IMR-90 (cell line): Measurements from ENCODE around the gene PHAX. TPM values are rescaled to one million over a fixed set of nuclear protein-coding genes. Genes with fewer than 3 reads are reported as not detected.

Experiments used
- ATAC-seq: fragments of 200-7000 bp; cut with Tn5 transposase; 2 replicates; pipeline ENCODE4 v1.9.1; 2020; ENCODE audit warnings: low read depth, mild to moderate bottlenecking, moderate library complexity
- BruUV-seq: library from RNA; stranded (reverse); fragments of 400-500 nt; replicated peaks from 2 replicates; lab custom pipeline; 2021; lab: Mats Ljungman, UMichigan
- CTCF ChIA-PET: fragments of 300-600 bp; formaldehyde crosslinking; extraction: SDS; loops from one replicate; lab custom pipeline; 2021; ENCODE audit warnings: antibody characterized with exemption; lab: Yijun Ruan, JAX
- POLR2A ChIA-PET: fragments of 300-600 bp; sonication (Branson Sonifier 250); formaldehyde crosslinking; loops from one replicate; lab custom pipeline; 2022; ENCODE audit warnings: antibody characterized with exemption; ENCODE audit not compliant: unreplicated experiment; lab: Charles Lee
- DNase-seq: peaks from one replicate; pipeline ENCODE4 v3.0.0; 2013
- H2AFZ ChIP-seq: replicated peaks from 2 replicates; pipeline ENCODE3; 2013; ENCODE audit warnings: low read length, mild to moderate bottlenecking; ENCODE audit not compliant: poor library complexity
- H2AK5ac ChIP-seq: 2 replicates; pipeline ENCODE4 v1.6.1; 2013; ENCODE audit warnings: low read depth, low read length, inconsistent platforms
- H2AK9ac ChIP-seq: replicated peaks from 2 replicates; pipeline ENCODE3; 2013; ENCODE audit warnings: mild to moderate bottlenecking, low read depth, low read length, moderate library complexity; ENCODE audit not compliant: poor library complexity
- H2BK120ac ChIP-seq: 2 replicates; pipeline ENCODE4 v1.6.1; 2013; ENCODE audit warnings: low read depth, low read length, inconsistent platforms
- H2BK15ac ChIP-seq: 3 replicates; pipeline ENCODE4 v1.6.1; 2013; ENCODE audit warnings: low read depth, low read length, inconsistent platforms
- H2BK20ac ChIP-seq: 2 replicates; pipeline ENCODE4 v1.6.1; 2013; ENCODE audit warnings: low read depth, mild to moderate bottlenecking, inconsistent platforms, low read length, moderate library complexity
- H2BK5ac ChIP-seq: 2 replicates; pipeline ENCODE4 v1.6.1; 2013; ENCODE audit warnings: mild to moderate bottlenecking, low read depth, low read length, inconsistent platforms; ENCODE audit not compliant: poor library complexity, severe bottlenecking
- H3K14ac ChIP-seq: replicated peaks from 2 replicates; pipeline ENCODE4 v1.6.1; 2013; ENCODE audit warnings: low read depth, low read length, inconsistent platforms
- H3K18ac ChIP-seq: 2 replicates; pipeline ENCODE4 v1.6.1; 2013; ENCODE audit warnings: low read depth, low read length, control low read depth
- H3K23ac ChIP-seq: 2 replicates; pipeline ENCODE4 v1.6.1; 2013; ENCODE audit warnings: low read depth, low read length, inconsistent platforms
- H3K27ac ChIP-seq: 2 replicates; pipeline ENCODE4 v1.5.1; 2013; ENCODE audit warnings: mild to moderate bottlenecking, control low read depth, low read length; ENCODE audit not compliant: insufficient read depth
- H3K27me3 ChIP-seq: 2 replicates; pipeline ENCODE4 v1.6.1; 2013; ENCODE audit warnings: low read length; ENCODE audit not compliant: control insufficient read depth, insufficient read depth
- H3K36me3 ChIP-seq: 2 replicates; pipeline ENCODE4 v1.6.1; 2013; ENCODE audit warnings: low read length, mixed read lengths; ENCODE audit not compliant: control insufficient read depth, insufficient read depth
- H3K4ac ChIP-seq: 2 replicates; pipeline ENCODE4 v1.6.1; 2013; ENCODE audit warnings: low read depth, low read length, inconsistent platforms
- H3K4me1 ChIP-seq: 2 replicates; pipeline ENCODE4 v1.6.1; 2013; ENCODE audit warnings: low read length, mixed read lengths; ENCODE audit not compliant: control insufficient read depth, insufficient read depth
- H3K4me2 ChIP-seq: 2 replicates; pipeline ENCODE4 v1.6.1; 2013; ENCODE audit warnings: low read depth, mild to moderate bottlenecking, control low read depth, low read length, moderate library complexity
- H3K4me3 ChIP-seq: 2 replicates; pipeline ENCODE4 v1.5.1; 2013; ENCODE audit warnings: low read depth, mild to moderate bottlenecking, control low read depth, low read length, moderate library complexity; ENCODE audit not compliant: insufficient read depth
- H3K56ac ChIP-seq: 2 replicates; pipeline ENCODE4 v1.6.1; 2013; ENCODE audit warnings: low read length, inconsistent platforms; ENCODE audit not compliant: insufficient read depth; ENCODE audit errors: extremely low read depth
- H3K79me1 ChIP-seq, 2 experiments: 2 replicates each; pipeline ENCODE4 v1.6.1; 2013; ENCODE audit warnings: low read length in 2 of 2, inconsistent platforms in 1 of 2, low read depth in 1 of 2
- H3K9ac ChIP-seq: 2 replicates; pipeline ENCODE4 v1.6.1; 2013; ENCODE audit warnings: low read depth, low read length, control low read depth
- H3K9me1 ChIP-seq: 2 replicates; pipeline ENCODE4 v1.6.1; 2013; ENCODE audit warnings: low read length, inconsistent platforms; ENCODE audit not compliant: insufficient read depth
- H3K9me3 ChIP-seq: 2 replicates; pipeline ENCODE4 v1.6.1; 2013; ENCODE audit warnings: low read length; ENCODE audit not compliant: control insufficient read depth, insufficient read depth
- H4K20me1 ChIP-seq: 2 replicates; pipeline ENCODE4 v1.6.1; 2013; ENCODE audit warnings: low read length, inconsistent platforms; ENCODE audit not compliant: insufficient read depth
- H4K5ac ChIP-seq: 2 replicates; pipeline ENCODE4 v1.6.1; 2013; ENCODE audit warnings: mild to moderate bottlenecking, low read depth, low read length, control low read depth
- H4K8ac ChIP-seq, 2 experiments: 2 replicates each; pipeline ENCODE4 v1.6.1; 2013; ENCODE audit warnings: low read depth in 2 of 2, low read length in 2 of 2, control low read depth in 1 of 2, inconsistent platforms in 1 of 2
- H4K91ac ChIP-seq: 2 replicates; pipeline ENCODE4 v1.6.1; 2013; ENCODE audit warnings: low read depth, low read length, inconsistent platforms; ENCODE audit not compliant: insufficient read depth
- BHLHE40 ChIP-seq: fragments of 150-350 bp; IDR thresholded peaks from 2 replicates; pipeline ENCODE4 v1.6.1; 2016; ENCODE audit warnings: mild to moderate bottlenecking, low read depth, low read length
- FOS ChIP-seq: fragments of 150-350 bp; IDR thresholded peaks from 2 replicates; pipeline ENCODE4 v1.6.1; 2016; ENCODE audit warnings: low read depth, low read length
- MAFK ChIP-seq: IDR thresholded peaks from 2 replicates; pipeline ENCODE4 v1.6.1; 2012; ENCODE audit warnings: low read depth, low read length, improper control_type of control experiment
- MAZ ChIP-seq: IDR thresholded peaks from 2 replicates; pipeline ENCODE4 v1.6.1; 2012; ENCODE audit warnings: low read depth, mild to moderate bottlenecking, low read length, improper control_type of control experiment, moderate library complexity, borderline replicate concordance
- RAD21 ChIP-seq: IDR thresholded peaks from 2 replicates; pipeline ENCODE4 v1.6.1; 2012; ENCODE audit warnings: low read length, improper control_type of control experiment
- RCOR1 ChIP-seq: IDR thresholded peaks from 2 replicates; pipeline ENCODE4 v1.6.1; 2012; ENCODE audit warnings: mild to moderate bottlenecking, low read length, improper control_type of control experiment; ENCODE audit not compliant: insufficient replicate concordance
- RFX5 ChIP-seq: IDR thresholded peaks from 2 replicates; pipeline ENCODE4 v1.8.0; 2012; ENCODE audit warnings: low read depth, mild to moderate bottlenecking, low read length, moderate library complexity
- WGBS, 2 experiments: methylation state at CpG; one replicate each; pipeline versions ENCODE4 v1.1.5 to v1.1.7; 2013; ENCODE audit warnings: missing lambda C conversion rate in 2 of 2; ENCODE audit not compliant: insufficient read length in 1 of 2; ENCODE audit errors: extremely low coverage in 2 of 2; 5-methylcytosine and 5-hydroxymethylcytosine counted together
- dilution Hi-C: fragments of 300-500 bp; cut with HindIII; formaldehyde crosslinking; loops from one replicate; pipeline ENCODE4 v1.14.3; 2018; ENCODE audit warnings: low sequenced_read_pairs; ENCODE audit not compliant: unreplicated experiment
- in situ Hi-C: fragments of 300-500 bp; cut with MboI; formaldehyde crosslinking; loops from 3 replicates; pipeline ENCODE4 v1.14.3; 2019; ENCODE audit warnings: low sequenced_read_pairs, inconsistent platforms, mixed read lengths
- intact Hi-C: fragments of 100-400 bp; cut with micrococcal nuclease; formaldehyde crosslinking; loops from 2 replicates; pipeline ENCODE4 v1.10.0; 2022
- polyA plus RNA-seq, 3 experiments: library from polyadenylated mRNA; depleted of rRNA; stranded (reverse); fragments of >200 nt; gene quantifications; 2 replicates each; pipeline ENCODE4 v1.2.3, GENCODE V29; 2012; ENCODE audit warnings: low replicate concordance in 1 of 3
- total RNA-seq: library from RNA; depleted of rRNA; stranded (reverse); fragments of >200 nt; gene quantifications from 2 replicates; pipeline ENCODE4 v1.2.3, GENCODE V29; 2012
- TF ChIP-seq, protein P1 (sequence below): conservative IDR thresholded peaks from 2 replicates; pipeline ENCODE4 v1.5.1; 2012; ENCODE audit warnings: mild to moderate bottlenecking, low read depth, low read length, improper control_type of control experiment
- TF ChIP-seq, protein P2 (sequence below): fragments of 150-350 bp; IDR thresholded peaks from 2 replicates; pipeline ENCODE4 v1.6.1; 2016; ENCODE audit warnings: low read depth, mild to moderate bottlenecking, low read length, moderate library complexity, borderline replicate concordance

PHAX gene
- total and polyA plus RNA-seq, 2 of the 4 experiments (the other 2 are of a cell fraction), result 32.5 to 46.4 TPM

DNA sequence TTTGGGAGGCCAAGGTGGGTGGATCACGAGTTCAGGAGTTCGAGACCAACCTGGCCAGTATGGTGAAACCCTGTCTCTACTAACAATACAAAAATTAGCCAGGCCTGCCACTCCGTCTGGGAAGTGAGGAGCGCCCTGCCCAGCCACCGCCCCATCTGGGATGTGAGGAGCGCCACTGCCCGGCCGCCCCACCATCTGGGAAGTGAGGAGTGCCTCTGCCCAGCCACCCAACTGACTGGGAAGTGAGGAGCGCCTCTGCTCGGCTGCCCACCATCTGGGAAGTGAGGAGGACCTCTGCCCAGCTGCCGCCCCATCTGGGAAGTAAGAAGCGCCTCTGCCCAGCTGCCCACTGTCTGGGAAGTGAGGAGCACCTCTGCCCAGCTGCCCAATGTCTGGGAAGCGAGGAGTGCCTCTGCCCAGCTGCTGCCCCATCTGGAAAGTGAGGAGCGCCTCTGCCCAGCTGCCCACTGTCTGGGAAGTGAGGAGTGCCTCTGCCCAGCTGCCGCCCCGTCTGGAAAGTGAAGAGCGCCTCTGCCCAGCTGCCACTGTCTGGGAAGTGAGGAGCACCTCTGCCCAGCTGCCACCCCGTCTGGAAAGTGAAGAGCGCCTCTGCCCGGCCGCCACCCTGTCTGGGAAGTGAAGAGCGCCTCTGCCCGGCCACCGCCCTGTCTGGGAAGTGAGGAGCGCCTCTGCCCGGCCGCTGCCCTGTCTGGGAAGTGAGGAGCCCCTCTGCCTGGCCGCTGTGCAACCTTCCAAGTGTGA lies 11.0 kb upstream of the PHAX start:
- Histone ChIP-seq H2BK5ac (no peak overlapping the region), H4K5ac (no peak overlapping the region), H3K18ac (no peak overlapping the region), H2AFZ (no peak overlapping the region), H3K14ac (no peak overlapping the region), H4K91ac (no peak overlapping the region), H3K79me1 (peaks cover 23 to 35% of the 10 kb centered on the region in 2 experiments), H2BK20ac (no peak overlapping the region), H3K4me3 (no peak overlapping the region), H2AK5ac (no peak overlapping the region), H3K9me1 (peaks cover 3% of the 10 kb centered on the region), H3K56ac (no peak overlapping the region), H2BK120ac (no peak overlapping the region), H4K20me1 (no peaks in the 10 kb centered on the region), H2AK9ac (no peak overlapping the region), H3K9ac (no peak overlapping the region), H3K9me3 (no peaks in the 10 kb centered on the region), H3K23ac (no peak overlapping the region), H2BK15ac (no peak overlapping the region), H3K27ac (no peak overlapping the region), H3K4ac (no peak overlapping the region), H3K4me1 (peaks cover 4% of the 10 kb centered on the region; the same call in 1 of the 2 replicates), H3K27me3 (no peaks in the 10 kb centered on the region), H4K8ac (no peak overlapping the region), H3K4me2 (no peak overlapping the region), H3K36me3 (peaks cover 20% of the 10 kb centered on the region)
- no peak for TF ChIP-seq RAD21
- TF ChIP-seq, protein P1, sequence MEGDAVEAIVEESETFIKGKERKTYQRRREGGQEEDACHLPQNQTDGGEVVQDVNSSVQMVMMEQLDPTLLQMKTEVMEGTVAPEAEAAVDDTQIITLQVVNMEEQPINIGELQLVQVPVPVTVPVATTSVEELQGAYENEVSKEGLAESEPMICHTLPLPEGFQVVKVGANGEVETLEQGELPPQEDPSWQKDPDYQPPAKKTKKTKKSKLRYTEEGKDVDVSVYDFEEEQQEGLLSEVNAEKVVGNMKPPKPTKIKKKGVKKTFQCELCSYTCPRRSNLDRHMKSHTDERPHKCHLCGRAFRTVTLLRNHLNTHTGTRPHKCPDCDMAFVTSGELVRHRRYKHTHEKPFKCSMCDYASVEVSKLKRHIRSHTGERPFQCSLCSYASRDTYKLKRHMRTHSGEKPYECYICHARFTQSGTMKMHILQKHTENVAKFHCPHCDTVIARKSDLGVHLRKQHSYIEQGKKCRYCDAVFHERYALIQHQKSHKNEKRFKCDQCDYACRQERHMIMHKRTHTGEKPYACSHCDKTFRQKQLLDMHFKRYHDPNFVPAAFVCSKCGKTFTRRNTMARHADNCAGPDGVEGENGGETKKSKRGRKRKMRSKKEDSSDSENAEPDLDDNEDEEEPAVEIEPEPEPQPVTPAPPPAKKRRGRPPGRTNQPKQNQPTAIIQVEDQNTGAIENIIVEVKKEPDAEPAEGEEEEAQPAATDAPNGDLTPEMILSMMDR, result no peak
- TF ChIP-seq, protein P2, sequence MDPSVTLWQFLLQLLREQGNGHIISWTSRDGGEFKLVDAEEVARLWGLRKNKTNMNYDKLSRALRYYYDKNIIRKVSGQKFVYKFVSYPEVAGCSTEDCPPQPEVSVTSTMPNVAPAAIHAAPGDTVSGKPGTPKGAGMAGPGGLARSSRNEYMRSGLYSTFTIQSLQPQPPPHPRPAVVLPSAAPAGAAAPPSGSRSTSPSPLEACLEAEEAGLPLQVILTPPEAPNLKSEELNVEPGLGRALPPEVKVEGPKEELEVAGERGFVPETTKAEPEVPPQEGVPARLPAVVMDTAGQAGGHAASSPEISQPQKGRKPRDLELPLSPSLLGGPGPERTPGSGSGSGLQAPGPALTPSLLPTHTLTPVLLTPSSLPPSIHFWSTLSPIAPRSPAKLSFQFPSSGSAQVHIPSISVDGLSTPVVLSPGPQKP, result no peak
- no peak for TF ChIP-seq MAFK
- no peak for TF ChIP-seq FOS
- TF ChIP-seq RCOR1, result no peak
- TF ChIP-seq MAZ, result no peak
- no peak for TF ChIP-seq RFX5
- TF ChIP-seq BHLHE40, result no peak
- intact Hi-C loops (no loop called here), dilution Hi-C loops (no loop called here), in situ Hi-C loops (no loop called here)
- no peak for DNase-seq
- WGBS, 2 experiments, result 96% methylated on average over 12 of the region's 28 CpGs; no CpG with 5 or more reads in 1 of the 2 experiments
- ChIA-PET CTCF (no interaction called here), POLR2A (no interaction called here)
- BruUV-seq, result no TSS peak
- no peak for ATAC-seq
